Ishikawa (cell line): ENCODE data around the gene GALK1.

Experiments used
- CEBPB ChIP-seq: IDR thresholded peaks from 2 replicates; pipeline ENCODE4 v1.6.1; 2012
- CREB1 ChIP-seq: IDR thresholded peaks from 2 replicates; pipeline ENCODE4 v1.6.1; 2012; ENCODE audit warnings: low read depth
- EGR1 ChIP-seq: IDR thresholded peaks from 2 replicates; pipeline ENCODE4 v1.6.1; 2012
- EP300 ChIP-seq: IDR thresholded peaks from 2 replicates; pipeline ENCODE4 v1.6.1; 2012; ENCODE audit warnings: borderline replicate concordance
- FOXM1 ChIP-seq: IDR thresholded peaks from 2 replicates; pipeline ENCODE4 v1.6.1; 2012; ENCODE audit warnings: low read depth, borderline replicate concordance
- MAX ChIP-seq: IDR thresholded peaks from 2 replicates; pipeline ENCODE4 v1.6.1; 2012
- NFIC ChIP-seq: IDR thresholded peaks from 2 replicates; pipeline ENCODE4 v1.6.1; 2012
- RAD21 ChIP-seq: IDR thresholded peaks from 2 replicates; pipeline ENCODE4 v1.6.1; 2012; ENCODE audit warnings: low read depth
- REST ChIP-seq: IDR thresholded peaks from 2 replicates; pipeline ENCODE4 v1.6.1; 2012; ENCODE audit warnings: low read depth, mild to moderate bottlenecking
- TAF1 ChIP-seq: IDR thresholded peaks from 2 replicates; pipeline ENCODE4 v1.6.1; 2012; ENCODE audit warnings: low read depth, mild to moderate bottlenecking
- TCF12 ChIP-seq: IDR thresholded peaks from 2 replicates; pipeline ENCODE4 v1.6.1; 2012; ENCODE audit warnings: low read depth
- TEAD4 ChIP-seq: IDR thresholded peaks from 2 replicates; pipeline ENCODE4 v1.6.1; 2012
- USF1 ChIP-seq: IDR thresholded peaks from 2 replicates; pipeline ENCODE4 v1.6.1; 2012
- YY1 ChIP-seq: IDR thresholded peaks from 2 replicates; pipeline ENCODE4 v1.6.1; 2012; ENCODE audit warnings: low read depth
- ZBTB7A ChIP-seq: IDR thresholded peaks from 2 replicates; pipeline ENCODE4 v1.6.1; 2012; ENCODE audit warnings: low read depth

Gene GALK1

GRCh38 chr17:75731086-75731715 lies 33.8 kb downstream of the GALK1 start:
- TF ChIP-seq TCF12 (no peak), EGR1 (no peak), RAD21 (no peak), CEBPB (no peak), NFIC (no peak), TAF1 (no peak), EP300 (no peak), MAX (no peak), FOXM1 (no peak), YY1 (no peak)

- TF ChIP-seq CEBPB (no peak), TEAD4 (no peak), FOXM1 (no peak), EGR1 (no peak), ZBTB7A (no peak), REST (no peak), CREB1 (no peak), RAD21 (no peak), NFIC (no peak), YY1 (no peak), EP300 (no peak), TCF12 (no peak), USF1 (no peak), MAX (no peak), TAF1 (no peak)
Measured at GRCh38 chr17:75730065-75730464, 34.9 kb downstream of the GALK1 start.

GRCh38 chr17:75729351-75729750 lies 35.6 kb downstream of the GALK1 start:
- no peak for TF ChIP-seq CREB1
- TF ChIP-seq TEAD4 = no peak
- TF ChIP-seq EP300 = no peak
- no peak for TF ChIP-seq ZBTB7A
- no peak for TF ChIP-seq YY1
- TF ChIP-seq TCF12 = no peak
- TF ChIP-seq REST = no peak
- no peak for TF ChIP-seq RAD21
- TF ChIP-seq USF1 = no peak
- TF ChIP-seq TAF1 = no peak
- no peak for TF ChIP-seq EGR1
- no peak for TF ChIP-seq MAX
- no peak for TF ChIP-seq NFIC
- no peak for TF ChIP-seq CEBPB
- no peak for TF ChIP-seq FOXM1

GRCh38 chr17:75727391-75727790 lies 37.6 kb downstream of the GALK1 start:
- TF ChIP-seq NFIC (no peak), REST (no peak), EP300 (no peak), CREB1 (no peak), TEAD4 (no peak)

GRCh38 chr17:75725504-75725903 lies 39.5 kb downstream of the GALK1 start:
- no peak for TF ChIP-seq MAX
- TF ChIP-seq CEBPB = no peak
